Epithelial cell of proximal tubule (primary cell): ENCODE data around the gene LBH. TPM values are rescaled to one million over a fixed set of nuclear protein-coding genes. Genes with fewer than 3 reads are reported as not detected.

ENCODE experiments used
- DNase-seq: peaks from one replicate; pipeline ENCODE4 v3.0.0-alpha.2; 2011; ENCODE audit warnings: low read depth
- H3K4me3 ChIP-seq: 2 replicates; pipeline ENCODE4 v1.5.1; 2011; ENCODE audit warnings: low read depth, mild to moderate bottlenecking, low read length
- total RNA-seq: library from RNA; depleted of rRNA; stranded (reverse); fragments of >200 nt; gene quantifications from 2 replicates; pipeline ENCODE4 v1.2.3, GENCODE V29; 2015
- TF ChIP-seq, protein P1 (sequence below): conservative IDR thresholded peaks from 2 replicates; pipeline ENCODE4 v1.5.1; 2012; ENCODE audit warnings: low read depth, mild to moderate bottlenecking, low read length

The LBH gene
- total RNA-seq, 1 donor from 2014 or later = 18.0 TPM

GRCh38 chr2:30235859-30236535, 4.7 kb downstream of the LBH start:
- H3K4me3 ChIP-seq = no peak overlapping the region
- DNase-seq = no peak
- TF ChIP-seq, protein P1, sequence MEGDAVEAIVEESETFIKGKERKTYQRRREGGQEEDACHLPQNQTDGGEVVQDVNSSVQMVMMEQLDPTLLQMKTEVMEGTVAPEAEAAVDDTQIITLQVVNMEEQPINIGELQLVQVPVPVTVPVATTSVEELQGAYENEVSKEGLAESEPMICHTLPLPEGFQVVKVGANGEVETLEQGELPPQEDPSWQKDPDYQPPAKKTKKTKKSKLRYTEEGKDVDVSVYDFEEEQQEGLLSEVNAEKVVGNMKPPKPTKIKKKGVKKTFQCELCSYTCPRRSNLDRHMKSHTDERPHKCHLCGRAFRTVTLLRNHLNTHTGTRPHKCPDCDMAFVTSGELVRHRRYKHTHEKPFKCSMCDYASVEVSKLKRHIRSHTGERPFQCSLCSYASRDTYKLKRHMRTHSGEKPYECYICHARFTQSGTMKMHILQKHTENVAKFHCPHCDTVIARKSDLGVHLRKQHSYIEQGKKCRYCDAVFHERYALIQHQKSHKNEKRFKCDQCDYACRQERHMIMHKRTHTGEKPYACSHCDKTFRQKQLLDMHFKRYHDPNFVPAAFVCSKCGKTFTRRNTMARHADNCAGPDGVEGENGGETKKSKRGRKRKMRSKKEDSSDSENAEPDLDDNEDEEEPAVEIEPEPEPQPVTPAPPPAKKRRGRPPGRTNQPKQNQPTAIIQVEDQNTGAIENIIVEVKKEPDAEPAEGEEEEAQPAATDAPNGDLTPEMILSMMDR = no peak

DNA sequence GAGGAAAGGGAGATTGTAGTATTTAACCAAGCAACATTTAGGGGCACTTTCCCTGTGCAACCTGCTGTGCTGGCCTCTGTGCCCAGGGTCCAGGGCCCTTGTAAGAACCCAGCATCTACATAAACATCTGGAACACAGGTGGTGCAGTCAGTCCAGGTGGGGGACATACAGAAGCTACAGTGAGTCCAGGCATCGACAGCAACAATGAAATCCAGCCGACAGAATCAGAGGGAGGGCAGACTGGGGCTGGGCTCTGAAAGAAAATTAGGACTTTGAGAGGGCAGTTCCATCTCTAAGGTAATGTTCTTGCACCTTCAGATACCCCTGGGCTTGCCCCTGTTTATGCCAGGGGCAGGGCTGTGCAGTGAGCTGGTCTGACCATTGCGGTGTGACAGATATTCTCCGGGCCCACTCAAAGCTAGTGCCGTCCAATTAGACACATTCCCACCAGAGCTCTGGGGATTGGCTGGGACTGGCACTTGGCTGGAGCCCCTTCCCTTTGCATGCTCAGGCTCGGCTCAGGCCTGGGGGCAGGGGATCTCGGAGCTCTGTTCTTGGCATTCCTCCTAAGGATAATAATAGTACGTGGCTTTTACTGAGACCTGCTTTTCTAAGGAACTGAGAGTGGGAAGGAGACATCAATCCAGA, 5.4 kb downstream of the LBH start:
- DNase-seq = no peak

DNA sequence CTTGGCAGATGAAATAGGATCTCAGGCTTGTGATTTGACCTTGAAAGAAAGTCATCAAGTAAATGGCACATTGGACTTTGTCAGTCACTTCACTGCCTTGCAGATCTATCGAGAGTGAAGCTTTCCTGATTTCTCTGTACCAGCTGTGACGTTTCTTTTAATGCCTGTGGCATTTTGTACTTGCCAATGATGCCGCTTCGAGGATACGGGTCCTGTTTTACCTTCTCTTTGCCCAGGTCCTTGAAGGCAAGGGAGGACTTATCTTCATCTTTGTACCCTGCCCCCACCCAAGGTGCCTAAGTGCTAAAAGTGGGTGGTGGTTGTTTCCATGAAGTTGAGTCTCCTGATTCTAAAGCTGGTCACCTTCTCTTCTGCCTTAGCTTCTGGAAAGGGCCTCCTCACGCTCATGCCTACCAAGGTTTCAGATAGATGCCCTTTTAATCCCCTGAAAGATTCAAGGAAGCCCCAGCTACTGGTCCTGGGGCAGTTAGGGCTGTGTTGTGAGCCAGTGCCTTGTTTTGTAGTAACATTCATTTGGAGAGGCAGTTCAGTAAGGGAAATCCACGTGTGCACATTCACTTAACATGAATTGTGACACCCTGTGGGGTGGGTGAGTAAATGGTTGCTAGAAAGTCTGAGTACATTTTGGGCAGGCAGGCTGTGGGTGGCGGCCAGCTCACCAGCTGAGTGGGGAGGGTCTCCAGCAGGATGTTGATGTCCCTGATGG, 6.1 kb downstream of the LBH start:
- no peak for DNase-seq
- H3K4me3 ChIP-seq = no peak overlapping the region
- TF ChIP-seq, protein P1 = no peak

More for the DNA sequence above, 5.4 kb downstream of the LBH start:
- TF ChIP-seq, protein P1 = no peak
- no peak overlapping the region for H3K4me3 ChIP-seq

DNA sequence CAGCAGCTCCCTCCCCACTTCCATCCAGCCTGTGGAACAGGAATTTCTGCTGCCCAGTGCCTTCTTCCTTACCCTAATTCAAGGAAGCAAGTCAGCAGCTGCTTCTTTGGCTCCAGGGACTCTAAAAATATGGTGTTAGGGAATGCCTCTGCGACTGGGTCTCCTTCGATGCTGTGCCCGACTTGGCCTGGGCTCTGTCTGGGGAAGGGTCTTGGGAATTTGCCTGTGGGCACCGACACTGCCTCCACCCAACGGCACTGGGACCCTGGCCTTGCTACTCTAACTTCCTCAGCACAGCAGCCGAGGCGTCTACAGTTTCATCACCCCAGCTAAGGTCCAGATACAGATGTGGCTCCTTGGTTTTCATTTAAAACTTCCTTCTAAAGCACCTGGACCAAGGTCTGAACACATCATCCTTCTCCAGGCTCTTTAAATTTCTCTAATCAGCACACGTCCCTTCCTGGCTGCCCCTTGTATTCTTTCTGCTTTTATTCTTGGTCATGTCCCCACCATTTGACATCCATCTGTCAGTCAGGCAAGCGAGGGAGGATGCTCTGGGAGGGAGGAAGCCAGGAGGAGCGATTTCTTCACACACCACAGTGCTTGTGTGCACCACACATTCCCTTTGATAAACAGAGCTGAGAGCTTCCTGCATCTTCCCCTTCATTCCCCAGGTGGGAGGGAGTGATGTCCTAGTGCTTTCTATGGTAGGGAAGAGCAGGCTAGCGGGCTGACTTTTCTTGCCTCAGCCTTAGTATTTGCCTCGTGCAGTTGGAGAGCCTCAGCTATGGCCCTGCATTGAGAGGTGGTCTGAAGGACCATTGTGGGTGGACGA, 6.8 kb downstream of the LBH start:
- TF ChIP-seq, protein P1 = no peak
- DNase-seq = no peak
- no peak overlapping the region for H3K4me3 ChIP-seq

GRCh38 chr2:30239308-30239985, 8.1 kb downstream of the LBH start:
- DNase-seq = no peak
- H3K4me3 ChIP-seq = no peak overlapping the region

More at GRCh38 chr2:30239308-30239985, 8.1 kb downstream of the LBH start:
- TF ChIP-seq, protein P1 = peak; percentile 90
